OCI-LY7 (cell line): Measurements from ENCODE around the gene ABI3BP. TPM values are rescaled to one million over a fixed set of nuclear protein-coding genes. Genes with fewer than 3 reads are reported as not detected.

Experiments used
- BruUV-seq: library from RNA; stranded (reverse); fragments of 400-500 nt; replicated peaks from 2 replicates; lab custom pipeline; 2021; lab: Mats Ljungman, UMichigan
- CTCF ChIA-PET: fragments of 300-600 bp; sonication (Branson Sonifier 250); formaldehyde crosslinking; loops from one replicate; lab custom pipeline; 2022; ENCODE audit warnings: antibody characterized with exemption; ENCODE audit not compliant: unreplicated experiment; lab: Charles Lee
- POLR2A ChIA-PET: fragments of 300-600 bp; sonication (Branson Sonifier 250); formaldehyde crosslinking; loops from one replicate; lab custom pipeline; 2022; ENCODE audit warnings: antibody characterized with exemption; lab: Charles Lee
- DNase-seq: peaks from one replicate; pipeline ENCODE4 v3.0.0-alpha.2; 2015; ENCODE audit warnings: low spot score
- H2AFZ ChIP-seq: fragments of 200-600 bp; sonication (generic), shearing (Covaris generic); 2 replicates; pipeline ENCODE4 v1.6.1; 2014; ENCODE audit warnings: mild to moderate bottlenecking, antibody characterized with exemption, low read length, moderate library complexity
- H3K27ac ChIP-seq: fragments of 200-600 bp; sonication (generic); 2 replicates; pipeline ENCODE4 v1.5.1; 2014; ENCODE audit warnings: mixed run types, low read depth, mild to moderate bottlenecking, moderate library complexity, low read length, inconsistent platforms; ENCODE audit not compliant: poor library complexity, severe bottlenecking
- H3K36me3 ChIP-seq: fragments of 200-600 bp; sonication (generic); 2 replicates; pipeline ENCODE4 v1.6.1; 2014; ENCODE audit warnings: mild to moderate bottlenecking, antibody characterized with exemption, low read length, moderate library complexity, mixed read lengths; ENCODE audit not compliant: insufficient read depth
- H3K4me1 ChIP-seq: fragments of 200-600 bp; sonication (generic); 2 replicates; pipeline ENCODE4 v1.5.1; 2014; ENCODE audit warnings: mild to moderate bottlenecking, low read length; ENCODE audit not compliant: insufficient read depth, poor library complexity, severe bottlenecking
- H3K4me2 ChIP-seq: fragments of 200-600 bp; sonication (generic); 2 replicates; pipeline ENCODE4 v1.6.1; 2014; ENCODE audit warnings: mild to moderate bottlenecking, low read length
- H3K4me3 ChIP-seq: fragments of 200-600 bp; sonication (generic); 2 replicates; pipeline ENCODE4 v1.5.1; 2014; ENCODE audit warnings: mild to moderate bottlenecking, low read depth, low read length; ENCODE audit not compliant: poor library complexity, severe bottlenecking
- H3K79me2 ChIP-seq: fragments of 200-600 bp; sonication (generic); 2 replicates; pipeline ENCODE4 v1.6.1; 2016; ENCODE audit warnings: low read depth, mild to moderate bottlenecking, low read length, moderate library complexity, mixed read lengths; ENCODE audit not compliant: insufficient read depth
- H3K9me2 ChIP-seq: fragments of 200-600 bp; sonication (generic); 2 replicates; pipeline ENCODE4 v1.6.1; 2016; ENCODE audit warnings: mild to moderate bottlenecking, low read length, mixed read lengths; ENCODE audit not compliant: insufficient read depth
- H3K9me3 ChIP-seq: fragments of 200-600 bp; sonication (generic); 2 replicates; pipeline ENCODE4 v1.6.1; 2014; ENCODE audit warnings: mild to moderate bottlenecking, mixed run types, low read length, mixed read lengths
- H4K20me1 ChIP-seq: fragments of 200-600 bp; sonication (generic); 2 replicates; pipeline ENCODE4 v1.6.1; 2014; ENCODE audit warnings: mild to moderate bottlenecking, antibody characterized with exemption, low read length, moderate library complexity, mixed read lengths; ENCODE audit not compliant: insufficient read depth
- CTCF ChIP-seq: fragments of 200-600 bp; sonication (generic); conservative IDR thresholded peaks from 2 replicates; pipeline ENCODE4 v1.5.1; 2014; ENCODE audit warnings: mild to moderate bottlenecking, antibody characterized with exemption, low read length, moderate library complexity, mixed read lengths
- EZH2phosphoT487 ChIP-seq: fragments of 200-600 bp; sonication (generic); IDR thresholded peaks from 2 replicates; pipeline ENCODE4 v1.6.1; 2018; ENCODE audit warnings: low read depth, borderline replicate concordance, mild to moderate bottlenecking, mixed run types, antibody characterized with exemption, low read length, moderate library complexity, mixed read lengths
- intact Hi-C: fragments of 100-400 bp; cut with micrococcal nuclease; formaldehyde crosslinking; loops from one replicate; pipeline ENCODE4 v1.10.0; 2022; ENCODE audit not compliant: unreplicated experiment
- total RNA-seq, 2 experiments: library from RNA; depleted of rRNA in 1 of 2; stranded (reverse); fragments of >200 nt in 1 of 2; shearing (Covaris generic) in 1 of 2; gene quantifications; 2 replicates each; pipeline ENCODE4 v1.2.3, GENCODE V29; 2014 to 2022

The ABI3BP gene
- total RNA-seq, 2 experiments from 2014 or later = not detected

- no peak for DNase-seq
- Histone ChIP-seq H3K9me3 (no peaks in the 10 kb centered on the region), H3K36me3 (no peaks in the 10 kb centered on the region), H3K79me2 (no peaks in the 10 kb centered on the region; the same call in 1 of the 2 replicates), H2AFZ (no peak overlapping the region), H3K9me2 (no peaks in the 10 kb centered on the region), H3K4me1 (no peaks in the 10 kb centered on the region), H3K4me3 (no peak overlapping the region), H3K4me2 (no peak overlapping the region), H3K27ac (no peak overlapping the region), H4K20me1 (no peaks in the 10 kb centered on the region)
- intact Hi-C loops = loop anchor here (10.0 kb wide), 1 partner anchor 333 kb away; no protein-coding TSS in a partner anchor
- ChIA-PET CTCF (no interaction called here), POLR2A (interaction anchor here (0.7 to 0.9 kb wide), 3 partner anchors 158 to 333 kb away, joined by 3 read pairs; no protein-coding TSS in a partner anchor)
- TF ChIP-seq EZH2phosphoT487 (no peak), CTCF (no peak)
- no TSS peak for BruUV-seq
Measured at GRCh38 chr3:100798012-100798411, 195.2 kb downstream of the ABI3BP start.

GRCh38 chr3:100796556-100796955, 196.7 kb downstream of the ABI3BP start:
- Histone ChIP-seq H3K79me2 (no peaks in the 10 kb centered on the region; the same call in 1 of the 2 replicates), H2AFZ (no peak overlapping the region), H3K9me2 (no peaks in the 10 kb centered on the region), H3K4me3 (no peak overlapping the region), H3K4me2 (no peak overlapping the region), H3K4me1 (no peaks in the 10 kb centered on the region), H4K20me1 (no peaks in the 10 kb centered on the region), H3K27ac (no peak overlapping the region), H3K9me3 (no peaks in the 10 kb centered on the region), H3K36me3 (no peaks in the 10 kb centered on the region)
- intact Hi-C loops = loop anchor here (10.0 kb wide), 1 partner anchor 332 kb away; no protein-coding TSS in a partner anchor
- no TSS peak for BruUV-seq
- TF ChIP-seq CTCF (peak; percentile 70), EZH2phosphoT487 (no peak)
- DNase-seq = peak; percentile 8
- CTCF ChIA-PET = no interaction called here
- POLR2A ChIA-PET = interaction anchor here (0.7 to 1.5 kb wide), 6 partner anchors 8 to 339 kb away, joined by 3 to 5 read pairs (median 4); no protein-coding TSS in a partner anchor

GRCh38 chr3:100789579-100789978, 203.6 kb downstream of the ABI3BP start:
- H3K79me2 ChIP-seq = no peaks in the 10 kb centered on the region
- no TSS peak for BruUV-seq
- TF ChIP-seq EZH2phosphoT487 (no peak), CTCF (no peak)
- DNase-seq = no peak
- H3K36me3 ChIP-seq = no peaks in the 10 kb centered on the region
- H2AFZ ChIP-seq = no peak overlapping the region
- no peaks in the 10 kb centered on the region for H3K4me1 ChIP-seq
- H3K4me3 ChIP-seq = no peak overlapping the region
- no peaks in the 10 kb centered on the region for H3K9me3 ChIP-seq
- no peaks in the 10 kb centered on the region; the same call in 1 of the 2 replicates for H3K9me2 ChIP-seq
- intact Hi-C loops = no loop called here
- POLR2A ChIA-PET = no interaction called here
- H4K20me1 ChIP-seq = no peaks in the 10 kb centered on the region
- H3K4me2 ChIP-seq = no peak overlapping the region
- CTCF ChIA-PET = no interaction called here
- H3K27ac ChIP-seq = no peak overlapping the region
